WTC11 (cell line): ENCODE data around the gene ABCC11. TPM values are rescaled to one million over a fixed set of nuclear protein-coding genes. Genes with fewer than 3 reads are reported as not detected.

ENCODE experiments used
- ATAC-seq: fragments of 200-7000 bp; cut with Tn5 transposase; 2 replicates; pipeline ENCODE4 v1.10.0; 2021; ENCODE audit warnings: mild to moderate bottlenecking, moderate library complexity
- CTCF ChIA-PET: fragments of 300-600 bp; sonication (Branson Sonifier 250); formaldehyde crosslinking; loops from one replicate; lab custom pipeline; 2021; ENCODE audit warnings: antibody characterized with exemption; lab: Charles Lee
- POLR2A ChIA-PET: fragments of 350-600 bp; sonication (Branson Sonifier 250); formaldehyde crosslinking; loops from one replicate; lab custom pipeline; 2021; ENCODE audit warnings: antibody characterized with exemption; lab: Charles Lee
- DNase-seq: peaks from one replicate; pipeline ENCODE4 v3.0.0; 2021; ENCODE audit warnings: low spot score
- H3K27ac Mint-ChIP-seq: 2 replicates; pipeline ENCODE4 v1.8.0; 2021; ENCODE audit warnings: mixed read lengths
- H3K27me3 Mint-ChIP-seq: 2 replicates; pipeline ENCODE4 v1.8.0; 2021; ENCODE audit warnings: low read depth, mild to moderate bottlenecking, moderate library complexity, mixed read lengths
- H3K36me3 Mint-ChIP-seq: 2 replicates; pipeline ENCODE4 v1.8.0; 2021; ENCODE audit warnings: mixed read lengths
- H3K4me1 Mint-ChIP-seq: 2 replicates; pipeline ENCODE4 v1.8.0; 2022; ENCODE audit warnings: mixed read lengths
- H3K4me3 Mint-ChIP-seq: 2 replicates; pipeline ENCODE4 v1.8.0; 2021; ENCODE audit warnings: mild to moderate bottlenecking, moderate library complexity, mixed read lengths
- H3K9me3 Mint-ChIP-seq: 2 replicates; pipeline ENCODE4 v1.8.0; 2021; ENCODE audit warnings: mixed read lengths
- CBFB ChIP-seq: sonication (generic); formaldehyde crosslinking; IDR thresholded peaks from 2 replicates; pipeline ENCODE4 v1.8.1; 2022; ENCODE audit warnings: mild to moderate bottlenecking, low read depth, missing genetic modification reagents
- CREB1 ChIP-seq: sonication (generic); formaldehyde crosslinking; IDR thresholded peaks from 2 replicates; pipeline ENCODE4 v1.8.0; 2023; ENCODE audit warnings: mild to moderate bottlenecking, missing genetic modification reagents
- CTCF ChIP-seq: fragments of 200-600 bp; IDR thresholded peaks from 2 replicates; pipeline ENCODE4 v1.8.0; 2022; ENCODE audit warnings: antibody characterized with exemption
- E2F4 ChIP-seq: sonication (generic); formaldehyde crosslinking; IDR thresholded peaks from 2 replicates; pipeline ENCODE4 v1.8.1; 2022; ENCODE audit warnings: low read depth, mild to moderate bottlenecking, moderate library complexity, missing genetic modification reagents, borderline replicate concordance
- FOXK1 ChIP-seq: sonication (generic); formaldehyde crosslinking; IDR thresholded peaks from 2 replicates; pipeline ENCODE4 v1.8.0; 2022; ENCODE audit warnings: mild to moderate bottlenecking, moderate library complexity, missing genetic modification reagents
- FOXP1 ChIP-seq: sonication (generic); formaldehyde crosslinking; IDR thresholded peaks from 2 replicates; pipeline ENCODE4 v1.8.0; 2022; ENCODE audit warnings: missing genetic modification reagents, mild to moderate bottlenecking, moderate library complexity, borderline replicate concordance
- GABPB1 ChIP-seq: sonication (generic); formaldehyde crosslinking; IDR thresholded peaks from 2 replicates; pipeline ENCODE4 v1.8.1; 2023; ENCODE audit warnings: mild to moderate bottlenecking, missing genetic modification reagents
- GTF2I ChIP-seq: fragments of 250-450 bp; sonication (Bioruptor Pico); conservative IDR thresholded peaks from 2 replicates; pipeline ENCODE4 v1.4.0; 2021; ENCODE audit warnings: mild to moderate bottlenecking
- HMGA2 ChIP-seq: fragments of 250-450 bp; sonication (Bioruptor Pico); IDR thresholded peaks from 2 replicates; pipeline ENCODE4 v1.4.0; 2021; ENCODE audit warnings: mild to moderate bottlenecking, moderate library complexity
- HMGXB4 ChIP-seq: sonication (generic); formaldehyde crosslinking; IDR thresholded peaks from 2 replicates; pipeline ENCODE4 v1.8.1; 2023; ENCODE audit warnings: mild to moderate bottlenecking, moderate library complexity, missing genetic modification reagents
- JAZF1 ChIP-seq: fragments of 250-450 bp; sonication (Bioruptor Pico); IDR thresholded peaks from 2 replicates; pipeline ENCODE4 v1.9.0; 2021; ENCODE audit warnings: moderate library complexity, mild to moderate bottlenecking, inconsistent platforms
- NFE2L1 ChIP-seq: sonication (generic); formaldehyde crosslinking; IDR thresholded peaks from 2 replicates; pipeline ENCODE4 v1.8.1; 2023; ENCODE audit warnings: missing genetic modification reagents
- OVOL2 ChIP-seq: fragments of 250-450 bp; sonication (Bioruptor Pico); IDR thresholded peaks from 2 replicates; pipeline ENCODE4 v1.9.0; 2021; ENCODE audit warnings: mild to moderate bottlenecking, borderline replicate concordance
- PRRX2 ChIP-seq: fragments of 250-450 bp; sonication (Bioruptor Pico); IDR thresholded peaks from 2 replicates; pipeline ENCODE4 v1.8.0; 2021; ENCODE audit warnings: mild to moderate bottlenecking
- RELA ChIP-seq: sonication (generic); formaldehyde crosslinking; IDR thresholded peaks from 2 replicates; pipeline ENCODE4 v1.8.1; 2022; ENCODE audit warnings: missing genetic modification reagents, mild to moderate bottlenecking, borderline replicate concordance
- RORB ChIP-seq: fragments of 250-450 bp; sonication (Bioruptor Pico); IDR thresholded peaks from 2 replicates; pipeline ENCODE4 v1.9.0; 2021; ENCODE audit warnings: mild to moderate bottlenecking
- SOX15 ChIP-seq: fragments of 250-450 bp; sonication (Bioruptor Pico); IDR thresholded peaks from 2 replicates; pipeline ENCODE4 v1.9.0; 2021; ENCODE audit warnings: mild to moderate bottlenecking
- ZSCAN18 ChIP-seq: fragments of 250-450 bp; sonication (Bioruptor Pico); IDR thresholded peaks from 2 replicates; pipeline ENCODE4 v2.1.2; 2022; ENCODE audit warnings: mild to moderate bottlenecking, moderate library complexity
- total RNA-seq: library from RNA; stranded (reverse); gene quantifications from 3 replicates; pipeline ENCODE4 v1.2.3, GENCODE V29; 2021
- TF ChIP-seq, protein P1 (sequence below): sonication (generic); formaldehyde crosslinking; IDR thresholded peaks from 2 replicates; pipeline ENCODE4 v1.8.1; 2022; ENCODE audit warnings: missing genetic modification reagents, borderline replicate concordance
- TF ChIP-seq, protein P2 (sequence below): sonication (generic); formaldehyde crosslinking; IDR thresholded peaks from 2 replicates; pipeline ENCODE4 v1.8.1; 2023; ENCODE audit warnings: mild to moderate bottlenecking, missing genetic modification reagents, moderate library complexity
- TF ChIP-seq, protein P3 (sequence below): sonication (generic); formaldehyde crosslinking; IDR thresholded peaks from 2 replicates; pipeline ENCODE4 v1.8.0; 2023; ENCODE audit warnings: missing genetic modification reagents, mild to moderate bottlenecking, borderline replicate concordance

Gene ABCC11
- total RNA-seq, 1 experiment from 2014 or later, result not detected

- no peaks in the 10 kb centered on the region for H3K27me3 Mint-ChIP-seq
- CTCF ChIA-PET, result interaction anchor here (2.5 kb wide), 1 partner anchor 13 kb away, joined by 10 read pairs; no protein-coding TSS in a partner anchor
- H3K4me3 Mint-ChIP-seq, result peak overlapping the region; percentile 87
- peaks cover 11% of the 10 kb centered on the region for H3K9me3 Mint-ChIP-seq
- POLR2A ChIA-PET, result no interaction called here
- no peak for TF ChIP-seq RORB
- TF ChIP-seq CTCF, result no peak
- TF ChIP-seq ZSCAN18, result no peak
- TF ChIP-seq GTF2I (CRISPR knock-in tag), result no peak
- no peak for TF ChIP-seq JAZF1 (CRISPR knock-in tag)
- H3K27ac Mint-ChIP-seq, result peak overlapping the region; percentile 51
- 0 out of 2 replicates have a peak, but pooled peaks cover 3% of the 10 kb centered on the region for H3K36me3 Mint-ChIP-seq
- no peak for ATAC-seq
- no peak for DNase-seq
- H3K4me1 Mint-ChIP-seq, result peaks cover 12% of the 10 kb centered on the region
Measured at GRCh38 chr16:48244863-48245195, 2.5 kb downstream of the ABCC11 start.

DNA sequence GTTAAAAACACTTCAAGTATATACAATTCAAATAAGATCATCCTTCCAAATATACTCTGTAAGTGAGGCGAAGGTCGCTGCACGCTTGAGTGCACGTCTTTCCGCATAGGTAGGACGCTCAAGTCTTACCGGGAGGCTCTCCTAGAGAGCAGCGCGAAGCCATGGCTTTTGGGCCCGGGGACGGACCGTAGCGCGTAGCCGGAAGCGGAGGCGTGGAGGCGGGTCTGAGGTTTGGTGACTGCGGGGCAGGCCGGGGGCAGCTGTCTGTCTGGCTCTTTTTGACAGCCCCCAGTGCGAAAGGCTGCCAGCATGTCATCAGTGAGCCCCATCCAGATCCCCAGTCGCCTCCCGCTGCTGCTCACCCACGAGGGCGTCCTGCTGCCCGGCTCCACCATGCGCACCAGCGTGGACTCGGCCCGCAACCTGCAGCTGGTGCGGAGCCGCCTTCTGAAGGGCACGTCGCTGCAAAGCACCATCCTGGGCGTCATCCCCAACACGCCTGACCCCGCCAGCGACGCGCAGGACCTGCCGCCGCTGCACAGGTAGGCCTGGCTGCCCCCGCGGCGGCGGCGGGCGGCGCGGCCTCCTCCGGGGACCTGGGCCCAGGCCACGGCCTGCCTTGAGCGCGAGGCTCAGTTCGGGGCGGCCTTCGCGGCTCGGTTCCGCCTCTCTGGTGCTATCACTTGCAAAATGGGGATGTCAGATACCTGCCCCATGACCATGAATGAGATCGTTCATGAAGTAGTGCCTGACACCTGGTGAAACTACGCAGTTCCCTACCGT is 3.1 kb downstream of the ABCC11 start, which contains the start of gene LONP2:
TSS of gene LONP2 (plus strand) at position 221 of the 783 bp plus-strand sequence. CDS start at position 310, 89 bp downstream.
- Mint-ChIP-seq H3K36me3 (0 out of 2 replicates have a peak, but pooled peaks cover 5% of the 10 kb centered on the region), H3K9me3 (peaks cover 15% of the 10 kb centered on the region), H3K4me3 (peak within 1 kb of the TSS; percentile 87), H3K27ac (peak within 1 kb of the TSS; percentile 53), H3K4me1 (peaks cover 12% of the 10 kb centered on the region), H3K27me3 (no peaks in the 10 kb centered on the region; the same call in 1 of the 2 replicates)
- CTCF ChIA-PET, result interaction anchor here (0.6 to 2.5 kb wide), 2 partner anchors 12 to 14 kb away, joined by 3 to 10 read pairs; no protein-coding TSS in a partner anchor
- POLR2A ChIA-PET, result no interaction called here
- peak; percentile 88 for DNase-seq
- peak; percentile 99 for ATAC-seq
- TF ChIP-seq RELA (CRISPR knock-in tag) (peak; percentile 42; the same call in 1 of the 2 replicates), CREB1 (0 out of 2 replicates have a peak, but pooled peaks have one; percentile 43), E2F4 (CRISPR knock-in tag) (no peak), PRRX2 (CRISPR knock-in tag) (no peak), NFE2L1 (CRISPR knock-in tag) (peak; percentile 69), HMGXB4 (CRISPR knock-in tag) (0 out of 2 replicates have a peak, but pooled peaks have one; percentile 27), FOXP1 (CRISPR knock-in tag) (peak; percentile 25; the same call in 1 of the 2 replicates), CBFB (no peak), GTF2I (CRISPR knock-in tag) (no peak), OVOL2 (no peak), SOX15 (CRISPR knock-in tag) (no peak), GABPB1 (CRISPR knock-in tag) (peak; percentile 87), FOXK1 (CRISPR knock-in tag) (peak; percentile 87), HMGA2 (0 out of 2 replicates have a peak, but pooled peaks have one; percentile 11)
- TF ChIP-seq, protein P1, sequence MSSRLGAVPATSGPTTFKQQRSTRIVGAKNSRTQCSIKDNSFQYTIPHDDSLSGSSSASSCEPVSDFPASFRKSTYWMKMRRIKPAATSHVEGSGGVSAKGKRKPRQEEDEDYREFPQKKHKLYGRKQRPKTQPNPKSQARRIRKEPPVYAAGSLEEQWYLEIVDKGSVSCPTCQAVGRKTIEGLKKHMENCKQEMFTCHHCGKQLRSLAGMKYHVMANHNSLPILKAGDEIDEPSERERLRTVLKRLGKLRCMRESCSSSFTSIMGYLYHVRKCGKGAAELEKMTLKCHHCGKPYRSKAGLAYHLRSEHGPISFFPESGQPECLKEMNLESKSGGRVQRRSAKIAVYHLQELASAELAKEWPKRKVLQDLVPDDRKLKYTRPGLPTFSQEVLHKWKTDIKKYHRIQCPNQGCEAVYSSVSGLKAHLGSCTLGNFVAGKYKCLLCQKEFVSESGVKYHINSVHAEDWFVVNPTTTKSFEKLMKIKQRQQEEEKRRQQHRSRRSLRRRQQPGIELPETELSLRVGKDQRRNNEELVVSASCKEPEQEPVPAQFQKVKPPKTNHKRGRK, result no peak
- TF ChIP-seq, protein P2, sequence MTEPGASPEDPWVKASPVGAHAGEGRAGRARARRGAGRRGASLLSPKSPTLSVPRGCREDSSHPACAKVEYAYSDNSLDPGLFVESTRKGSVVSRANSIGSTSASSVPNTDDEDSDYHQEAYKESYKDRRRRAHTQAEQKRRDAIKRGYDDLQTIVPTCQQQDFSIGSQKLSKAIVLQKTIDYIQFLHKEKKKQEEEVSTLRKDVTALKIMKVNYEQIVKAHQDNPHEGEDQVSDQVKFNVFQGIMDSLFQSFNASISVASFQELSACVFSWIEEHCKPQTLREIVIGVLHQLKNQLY (CRISPR knock-in tag), result no peak
- TF ChIP-seq, protein P3, sequence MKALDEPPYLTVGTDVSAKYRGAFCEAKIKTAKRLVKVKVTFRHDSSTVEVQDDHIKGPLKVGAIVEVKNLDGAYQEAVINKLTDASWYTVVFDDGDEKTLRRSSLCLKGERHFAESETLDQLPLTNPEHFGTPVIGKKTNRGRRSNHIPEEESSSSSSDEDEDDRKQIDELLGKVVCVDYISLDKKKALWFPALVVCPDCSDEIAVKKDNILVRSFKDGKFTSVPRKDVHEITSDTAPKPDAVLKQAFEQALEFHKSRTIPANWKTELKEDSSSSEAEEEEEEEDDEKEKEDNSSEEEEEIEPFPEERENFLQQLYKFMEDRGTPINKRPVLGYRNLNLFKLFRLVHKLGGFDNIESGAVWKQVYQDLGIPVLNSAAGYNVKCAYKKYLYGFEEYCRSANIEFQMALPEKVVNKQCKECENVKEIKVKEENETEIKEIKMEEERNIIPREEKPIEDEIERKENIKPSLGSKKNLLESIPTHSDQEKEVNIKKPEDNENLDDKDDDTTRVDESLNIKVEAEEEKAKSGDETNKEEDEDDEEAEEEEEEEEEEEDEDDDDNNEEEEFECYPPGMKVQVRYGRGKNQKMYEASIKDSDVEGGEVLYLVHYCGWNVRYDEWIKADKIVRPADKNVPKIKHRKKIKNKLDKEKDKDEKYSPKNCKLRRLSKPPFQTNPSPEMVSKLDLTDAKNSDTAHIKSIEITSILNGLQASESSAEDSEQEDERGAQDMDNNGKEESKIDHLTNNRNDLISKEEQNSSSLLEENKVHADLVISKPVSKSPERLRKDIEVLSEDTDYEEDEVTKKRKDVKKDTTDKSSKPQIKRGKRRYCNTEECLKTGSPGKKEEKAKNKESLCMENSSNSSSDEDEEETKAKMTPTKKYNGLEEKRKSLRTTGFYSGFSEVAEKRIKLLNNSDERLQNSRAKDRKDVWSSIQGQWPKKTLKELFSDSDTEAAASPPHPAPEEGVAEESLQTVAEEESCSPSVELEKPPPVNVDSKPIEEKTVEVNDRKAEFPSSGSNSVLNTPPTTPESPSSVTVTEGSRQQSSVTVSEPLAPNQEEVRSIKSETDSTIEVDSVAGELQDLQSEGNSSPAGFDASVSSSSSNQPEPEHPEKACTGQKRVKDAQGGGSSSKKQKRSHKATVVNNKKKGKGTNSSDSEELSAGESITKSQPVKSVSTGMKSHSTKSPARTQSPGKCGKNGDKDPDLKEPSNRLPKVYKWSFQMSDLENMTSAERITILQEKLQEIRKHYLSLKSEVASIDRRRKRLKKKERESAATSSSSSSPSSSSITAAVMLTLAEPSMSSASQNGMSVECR, result no peak; the same call in 1 of the 2 replicates
